Pancreas (tissue), 10 donors: ENCODE data around the gene LRMDA. TPM values are rescaled to one million over a fixed set of nuclear protein-coding genes. Genes with fewer than 3 reads are reported as not detected.
A peak's percentile ranks its signal among the peaks of the same experiment; 100 is the strongest.

Experiments
- ATAC-seq, 4 donors: fragments of 200-7000 bp; cut with Tn5 transposase; one replicate each; pipeline versions ENCODE4 v1.8.0 to v1.9.1; 2020; ENCODE audit warnings: mild to moderate bottlenecking in 4 of 4, moderate library complexity in 4 of 4
- DNase-seq, 6 donors: peaks; one replicate each; pipeline ENCODE4 v3.0.0-alpha.2; 2020
- FAIRE-seq: peaks from 2 replicates; lab custom pipeline; 2012; peaks lifted over from hg19 to GRCh38; lab: Jason Lieb, UNC
- H3K27ac ChIP-seq, 4 donors: fragments of 200-600 bp; sonication (generic); 1 replicate in 3 of 4; 2 replicates in 1 of 4; pipeline versions ENCODE4 v1.5.0 to v1.8.0; 2020
- H3K27me3 ChIP-seq, 4 donors: fragments of 200-600 bp; one replicate each; pipeline ENCODE4 v1.8.0; 2021
- H3K36me3 ChIP-seq, 3 donors: fragments of 200-600 bp; sonication (generic) in 1 of 3; one replicate each; pipeline versions ENCODE4 v1.5.0 to v1.8.0; 2020 to 2021
- H3K4me1 ChIP-seq, 3 donors: fragments of 200-600 bp; one replicate each; pipeline ENCODE4 v1.8.0; 2021
- H3K4me3 ChIP-seq, 4 donors: fragments of 200-600 bp; sonication (generic) in 2 of 4; one replicate each; pipeline versions ENCODE4 v1.5.0 to v1.8.0; 2020 to 2021
- H3K9me3 ChIP-seq, 4 donors: fragments of 200-600 bp; one replicate each; pipeline ENCODE4 v1.8.0; 2021
- CTCF ChIP-seq, 4 donors: fragments of 200-600 bp; sonication (generic) in 3 of 4; IDR thresholded peaks; one replicate each; pipeline versions ENCODE4 v1.5.0 to v1.8.0; 2021; ENCODE audit warnings: antibody characterized with exemption in 4 of 4
- WGBS, 2 donors: extraction: QIAGEN DNeasy Blood & Tissue Kit; methylation state at CpG; one replicate each; pipeline ENCODE4 v1.1.7; 2013; 5-methylcytosine and 5-hydroxymethylcytosine counted together
- intact Hi-C, 3 donors: fragments of 100-400 bp; cut with DNase I; formaldehyde crosslinking; loops; one replicate each; pipeline versions ENCODE4 v1.11.1 to v1.14.2; 2022
- polyA plus RNA-seq, 2 donors: library from polyadenylated mRNA; stranded (reverse); fragments of 200-250 nt; gene quantifications; one replicate each; pipeline ENCODE4 v1.2.3, GENCODE V29; 2013
- total RNA-seq, 6 donors: library from RNA; stranded (reverse); fragmentation: NEBNext Ultra II Directional in 4 of 6; extraction: Animal tissue kit (Norgen Biotek cat#: 25700) in 4 of 6; gene quantifications; one replicate each; pipeline versions ENCODE4 v1.2.1 to v1.2.4, GENCODE V29; 2021 to 2023
- donor health status: healthy with polysubstance abuse.
- donor health status: DM: no; HTN: no; CAD: no; lungs with moderate emphysema.
- donor health status: DM: no; HTN: no; CAD: no.
- donor health status: control.
- donor health status: control.
- donor health status: Bipolar disorder and iron deficiency.
- donor health status: DM: yes; HTN: yes; CAD: no.
- donor health status: DM: no; HTN: no; CAD: no.
- donor health status: DM: no; HTN: no; CAD: no.
- donor health status: DM: yes; HTN: yes; CAD: no.

Gene LRMDA
- total and polyA plus RNA-seq, 8 donors, result 4.6 to 21.2 (median 13.4) TPM

DNA sequence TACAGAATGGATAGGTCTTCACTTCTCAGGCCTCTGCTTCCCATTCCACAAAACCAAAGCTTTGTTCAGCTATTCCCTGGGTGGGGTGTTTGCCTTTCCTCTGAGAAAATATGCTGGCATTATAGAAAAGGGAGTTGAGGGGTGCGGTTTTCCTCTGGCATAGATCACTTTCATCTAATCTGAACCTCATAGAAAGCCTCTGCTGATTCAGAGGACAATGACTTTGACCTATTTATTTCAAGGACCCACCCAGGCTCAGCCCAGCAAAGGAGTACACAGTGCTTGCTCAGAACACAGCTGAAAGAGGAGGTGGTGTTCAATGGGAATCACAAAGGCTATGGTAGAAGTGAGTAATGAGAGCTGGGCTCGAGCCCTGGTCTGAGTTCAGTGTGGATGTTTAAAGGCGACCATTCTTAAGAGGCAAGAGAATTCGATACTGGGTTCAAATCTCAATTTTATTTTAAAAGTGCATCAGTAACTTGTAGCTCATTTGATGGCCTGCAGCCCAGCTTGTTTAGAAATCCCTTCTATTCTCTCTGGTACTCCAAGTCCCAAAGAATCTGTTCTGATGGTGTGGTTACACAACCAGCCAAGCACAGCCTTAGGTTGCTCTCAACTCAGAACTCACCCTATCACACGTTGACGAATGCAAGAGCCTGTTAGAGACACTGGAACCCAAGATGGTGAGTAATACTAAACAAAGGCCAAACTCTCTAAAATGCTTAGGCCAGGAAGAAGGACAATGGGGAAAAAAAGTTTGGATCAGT, 1012.8 kb downstream of the LRMDA start:
- FAIRE-seq (peak; percentile 32), DNase-seq (no peak), ATAC-seq (peak in 3 of 4 donors; percentile 38 to 66 (median 55))
- TF ChIP-seq CTCF (IDR thresholded peaks at IDR 0.05), result no peak
- H3K27ac ChIP-seq, result no peak overlapping the region
- H3K9me3 ChIP-seq, result no peaks in the 10 kb centered on the region
- H3K36me3 ChIP-seq, result no peaks in the 10 kb centered on the region
- H3K4me1 ChIP-seq, result peaks cover 0 to 3% (median 0%) of the 10 kb centered on the region in 3 donors
- intact Hi-C loops, result no loop called here
- no peaks in the 10 kb centered on the region for H3K27me3 ChIP-seq
- 91 to 93% methylated on average over 6 of the region's 6 CpGs for WGBS, 2 donors
- H3K4me3 ChIP-seq, result no peak overlapping the region

DNA sequence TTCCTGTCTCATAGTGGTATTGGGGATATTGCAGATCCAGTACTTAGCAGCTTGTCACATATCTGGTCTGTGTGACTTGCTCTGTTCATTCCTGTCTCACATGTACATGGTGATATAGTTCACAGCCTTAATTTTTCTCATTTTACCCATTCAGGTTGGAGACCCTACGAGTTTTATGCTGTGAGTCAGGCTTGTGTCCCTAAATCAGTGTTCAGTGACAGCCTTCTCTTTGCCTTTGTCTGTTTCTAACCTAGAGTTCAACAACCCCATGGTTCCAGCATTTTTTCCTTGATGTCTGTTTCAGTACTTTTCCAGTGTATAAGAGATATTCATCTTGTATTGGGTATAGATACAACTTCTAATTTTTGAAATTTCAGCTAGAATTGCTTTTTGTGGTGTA, 1016.2 kb downstream of the LRMDA start:
- H3K27ac ChIP-seq, result no peak overlapping the region
- FAIRE-seq (no peak), ATAC-seq (no peak), DNase-seq (no peak)
- WGBS, 2 donors, result 86 to 100% methylated on average over 1 of the region's 1 CpG
- no peaks in the 10 kb centered on the region for H3K36me3 ChIP-seq
- H3K27me3 ChIP-seq, result no peaks in the 10 kb centered on the region
- no peaks in the 10 kb centered on the region for H3K9me3 ChIP-seq
- no peak for TF ChIP-seq CTCF (IDR thresholded peaks at IDR 0.05)
- no peak overlapping the region for H3K4me3 ChIP-seq
- intact Hi-C loops, result no loop called here
- H3K4me1 ChIP-seq, result no peaks in the 10 kb centered on the region

DNA sequence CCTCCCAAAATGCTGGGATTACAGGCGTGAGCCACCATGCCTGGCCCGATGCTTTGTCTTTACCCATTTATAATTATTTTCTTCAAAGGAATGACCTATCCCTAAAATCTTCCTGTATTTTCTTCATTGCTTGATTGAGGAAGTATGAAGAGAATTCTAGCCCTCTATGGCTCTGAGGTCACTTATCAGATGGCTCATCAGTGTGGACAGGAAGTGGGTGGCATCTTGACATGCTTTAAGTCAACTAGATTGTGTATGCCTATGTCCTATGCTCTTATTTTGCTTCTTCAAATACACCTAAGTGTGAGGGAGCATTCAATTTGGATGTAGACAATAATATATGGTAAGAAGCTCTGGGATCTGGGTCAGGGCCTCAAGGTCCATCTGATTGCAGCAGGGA, 1020.5 kb downstream of the LRMDA start:
- intact Hi-C loops, result no loop called here
- DNase-seq (no peak), ATAC-seq (no peak), FAIRE-seq (no peak)
- no peak overlapping the region for H3K27ac ChIP-seq
- no peaks in the 10 kb centered on the region for H3K36me3 ChIP-seq
- 96 to 100% methylated on average over 2 of the region's 2 CpGs for WGBS, 2 donors
- no peaks in the 10 kb centered on the region for H3K27me3 ChIP-seq
- no peak overlapping the region for H3K4me3 ChIP-seq
- H3K9me3 ChIP-seq, result no peaks in the 10 kb centered on the region
- no peak for TF ChIP-seq CTCF (IDR thresholded peaks at IDR 0.05)
- no peaks in the 10 kb centered on the region for H3K4me1 ChIP-seq

DNA sequence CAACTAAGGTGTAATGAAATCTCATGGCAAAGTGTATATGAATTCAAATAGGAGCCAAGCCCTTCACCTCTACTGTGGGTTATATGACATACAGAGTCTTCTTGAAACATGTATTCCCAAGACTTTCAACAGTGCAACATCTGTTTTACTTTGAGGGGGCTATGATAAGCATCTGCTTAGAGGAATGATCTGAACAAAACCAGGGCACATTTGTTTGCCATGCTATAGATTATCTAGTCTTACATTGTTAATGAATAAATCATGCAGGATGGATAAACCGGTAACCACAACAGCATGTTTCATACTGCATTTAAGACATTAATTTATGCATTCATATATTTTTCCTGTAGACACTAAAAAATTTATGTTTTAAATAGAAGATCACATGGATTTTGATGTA, 1021.9 kb downstream of the LRMDA start:
- no peak overlapping the region for H3K27ac ChIP-seq
- H3K4me1 ChIP-seq, result no peaks in the 10 kb centered on the region
- intact Hi-C loops, result no loop called here
- DNase-seq (no peak), ATAC-seq (no peak), FAIRE-seq (no peak)
- WGBS, 2 donors, result 93 to 95% methylated on average over 1 of the region's 1 CpG
- TF ChIP-seq CTCF (IDR thresholded peaks at IDR 0.05), result no peak
- H3K36me3 ChIP-seq, result no peaks in the 10 kb centered on the region
- H3K9me3 ChIP-seq, result no peaks in the 10 kb centered on the region
- H3K4me3 ChIP-seq, result no peak overlapping the region
- no peaks in the 10 kb centered on the region for H3K27me3 ChIP-seq

DNA sequence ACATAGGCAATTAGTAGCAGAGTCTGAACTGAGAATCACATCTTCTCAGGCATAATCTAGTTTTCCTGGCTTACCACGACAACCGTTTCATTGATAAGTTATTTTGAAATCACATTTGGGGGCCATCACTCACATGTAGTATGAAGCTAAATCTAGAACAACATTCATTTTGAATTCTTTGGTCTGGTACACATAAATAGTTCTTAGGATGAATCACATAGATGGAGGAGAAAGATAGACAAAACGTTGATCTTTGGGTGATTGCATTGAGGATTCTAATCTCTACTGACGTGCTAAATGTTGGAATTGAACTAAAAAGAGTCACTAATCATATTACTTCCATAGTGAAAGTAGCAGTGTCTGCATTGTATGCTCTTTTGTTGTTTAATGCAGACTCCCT, 1022.6 kb downstream of the LRMDA start:
- Histone ChIP-seq H3K27me3 (no peaks in the 10 kb centered on the region), H3K4me3 (no peak overlapping the region), H3K27ac (no peak overlapping the region), H3K36me3 (no peaks in the 10 kb centered on the region), H3K4me1 (no peaks in the 10 kb centered on the region), H3K9me3 (no peaks in the 10 kb centered on the region)
- no peak for TF ChIP-seq CTCF (IDR thresholded peaks at IDR 0.05)
- WGBS, 2 donors, result 81 to 88% methylated on average over 4 of the region's 4 CpGs
- FAIRE-seq (no peak), ATAC-seq (no peak), DNase-seq (no peak)
- intact Hi-C loops, result no loop called here
